KBM-7 (cell line): ENCODE measurements around the gene ARL6IP6.

ENCODE experiments used
- DNase-seq: peaks from one replicate; pipeline ENCODE4 v3.0.0-alpha.2; 2015
- in situ Hi-C: fragments of 300-500 bp; cut with MboI; formaldehyde crosslinking; loops from 2 replicates; pipeline ENCODE4 v1.14.3; 2020; ENCODE audit warnings: low sequenced_read_pairs, low pct_unique_long_range_greater_than_20kb, mixed read lengths

The ARL6IP6 gene

GRCh38 chr2:152782171-152782570 is 63.8 kb downstream of the ARL6IP6 start:
- in situ Hi-C loops: no loop called here
- DNase-seq: no peak

GRCh38 chr2:152790883-152791282 is 72.5 kb downstream of the ARL6IP6 start:
- no peak for DNase-seq
- in situ Hi-C loops: no loop called here

GRCh38 chr2:152791979-152792378 is 73.6 kb downstream of the ARL6IP6 start:
- in situ Hi-C loops: no loop called here

GRCh38 chr2:152792974-152793373 is 74.6 kb downstream of the ARL6IP6 start:
- in situ Hi-C loops: no loop called here
- DNase-seq: no peak

More at GRCh38 chr2:152791979-152792378, 73.6 kb downstream of the ARL6IP6 start:
- no peak for DNase-seq

GRCh38 chr2:152796941-152797340 is 78.5 kb downstream of the ARL6IP6 start:
- no peak for DNase-seq
- in situ Hi-C loops: no loop called here

GRCh38 chr2:152804687-152805408 is 86.4 kb downstream of the ARL6IP6 start:
- DNase-seq: no peak
- in situ Hi-C loops: no loop called here

- DNase-seq: peak; percentile 13
- in situ Hi-C loops: no loop called here
Observed at GRCh38 chr2:152811916-152812315, 93.5 kb downstream of the ARL6IP6 start.
